H1 (cell line): ENCODE data around the gene CLDN6. TPM values are rescaled to one million over a fixed set of nuclear protein-coding genes. Genes with fewer than 3 reads are reported as not detected.

ENCODE experiments used
- GABPA ChIP-seq: IDR thresholded peaks from 2 replicates; pipeline ENCODE4 v1.6.1; 2011; ENCODE audit warnings: mild to moderate bottlenecking, low read length, moderate library complexity, borderline replicate concordance; ENCODE audit not compliant: insufficient read depth
- ZNF274 ChIP-seq: IDR thresholded peaks from 2 replicates; pipeline ENCODE4 v1.7.0; 2012; ENCODE audit warnings: low read length, borderline replicate concordance; ENCODE audit errors: extremely low read depth
- polyA plus RNA-seq, 7 experiments: library from polyadenylated mRNA; depleted of rRNA in 3 of 7; stranded (reverse) in 5 of 7; unstranded in 2 of 7; fragments of >200 nt in 5 of 7; fragments of 200-250 nt in 2 of 7; gene quantifications; 1 replicate in 5 of 7; 2 replicates in 1 of 7; 4 replicates in 1 of 7; pipeline versions ENCODE4 v1.2.1 to v1.2.3, GENCODE V29; 2011 to 2013; ENCODE audit warnings: missing spikeins in 2 of 7, mixed read lengths in 2 of 7
- total RNA-seq: library from RNA; stranded (reverse); fragmentation: NEBNext Ultra II Directional; extraction: Animal tissue kit (Norgen Biotek cat#: 25700); gene quantifications from 2 replicates; pipeline ENCODE4 v1.2.1, GENCODE V29; 2021

The CLDN6 gene
- total and polyA plus RNA-seq, 2 of the 8 experiments (the other 6 are each of a cell fraction or from before 2014, with no cell fraction given), result 747 to 1,115 TPM

- TF ChIP-seq GABPA (no peak), ZNF274 (no peak)
These were observed 30.1 kb downstream of the CLDN6 start (continued) for GRCh38 chr16:2987833-2988232.
